HG03108 (cell line): ENCODE results near the gene RITA1.
"Not testable (repeated sequence)": the region's sequence is repeated elsewhere in the genome, so short reads cannot be mapped to it uniquely, and the experiment has no call there.

Experiments used
- ATAC-seq: cut with Tn5 transposase; IDR thresholded peaks from one replicate; pipeline ENCODE4 v1.9.1; 2021; ENCODE audit warnings: moderate library complexity; ENCODE audit not compliant: unreplicated experiment

Gene RITA1

DNA sequence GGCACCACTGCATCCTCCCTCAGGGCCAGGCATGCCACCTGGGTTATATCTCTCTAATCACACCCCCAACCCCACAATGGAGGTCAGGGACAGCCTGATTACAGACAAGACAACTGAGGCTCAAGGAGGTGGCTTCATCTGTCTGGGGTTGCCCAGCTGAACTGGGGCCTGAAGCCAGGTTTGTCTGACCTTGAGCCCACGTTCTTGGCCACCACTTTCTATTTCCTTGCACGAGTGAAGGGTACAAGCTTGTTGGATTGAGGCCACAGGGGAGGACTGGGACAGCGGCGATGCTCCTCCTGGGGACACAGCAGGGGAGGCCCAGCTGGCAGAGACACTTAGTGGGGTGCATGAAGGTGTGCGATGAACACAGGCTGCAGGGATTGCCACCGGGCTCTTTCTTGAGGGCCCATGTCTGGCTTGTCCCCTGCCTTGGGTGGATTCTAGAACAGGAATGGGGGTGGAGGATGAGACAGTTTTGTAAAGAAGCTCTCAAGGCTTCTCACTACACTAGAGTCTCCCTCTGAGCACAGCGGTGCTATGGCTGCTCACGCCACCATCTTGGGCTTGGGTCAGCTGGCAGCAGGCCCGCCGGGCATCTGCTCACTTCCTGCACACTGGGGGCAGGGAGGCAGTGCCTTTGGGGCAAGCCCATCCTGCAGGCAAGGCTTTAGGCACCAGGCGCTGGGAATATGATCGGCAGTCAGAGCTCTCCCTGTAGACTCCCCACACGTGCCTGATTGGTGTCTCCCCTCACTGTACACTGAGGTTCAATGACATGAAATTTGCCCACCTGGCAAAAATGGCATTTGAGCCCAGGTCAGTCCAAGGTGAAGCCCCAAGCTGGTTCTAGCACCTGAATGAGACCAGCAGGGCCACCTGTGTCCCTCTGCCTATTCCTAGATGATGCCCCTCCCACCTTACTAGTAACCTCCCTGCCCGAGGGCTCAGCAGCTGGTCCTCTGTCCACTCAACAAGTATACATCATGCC lies 16.0 kb downstream of the RITA1 start:
- ATAC-seq = no peak

DNA sequence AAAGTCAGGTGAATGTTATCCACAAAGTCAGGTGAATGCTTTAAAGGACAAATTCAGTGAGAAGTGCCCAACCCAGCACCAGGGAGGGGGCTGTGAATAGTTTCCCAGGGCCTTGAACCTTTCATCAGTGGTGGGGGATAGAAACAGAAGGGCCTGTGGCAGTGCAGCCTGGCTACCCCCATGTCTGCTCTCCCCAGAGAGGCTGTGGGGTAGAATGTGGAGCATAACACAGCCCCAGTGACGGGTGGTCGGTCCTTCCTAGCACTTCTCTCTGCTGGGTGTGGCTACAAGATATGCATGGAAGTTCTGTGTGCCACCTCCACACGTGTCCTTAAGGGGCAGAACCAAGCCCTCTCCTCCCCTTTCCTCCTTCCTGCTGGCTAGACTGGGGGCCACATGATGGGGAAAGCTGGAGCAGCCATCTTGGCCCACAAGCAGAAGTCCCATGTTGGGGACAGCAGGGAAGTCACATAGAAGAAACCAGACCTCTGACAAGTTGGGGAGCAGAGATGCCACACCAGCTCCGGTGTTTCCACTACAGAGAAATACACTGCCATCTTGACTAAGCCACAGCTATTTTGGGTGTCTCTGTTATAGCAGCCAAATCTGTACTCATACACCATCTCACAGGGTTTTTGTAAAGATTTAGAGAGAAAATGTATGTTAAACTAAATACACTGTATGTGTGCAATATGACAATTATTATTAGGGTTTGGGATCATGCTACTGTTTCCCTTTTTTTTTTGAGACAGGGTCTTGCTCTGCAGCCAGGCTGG lies 17.0 kb downstream of the RITA1 start:
- ATAC-seq = no peak

DNA sequence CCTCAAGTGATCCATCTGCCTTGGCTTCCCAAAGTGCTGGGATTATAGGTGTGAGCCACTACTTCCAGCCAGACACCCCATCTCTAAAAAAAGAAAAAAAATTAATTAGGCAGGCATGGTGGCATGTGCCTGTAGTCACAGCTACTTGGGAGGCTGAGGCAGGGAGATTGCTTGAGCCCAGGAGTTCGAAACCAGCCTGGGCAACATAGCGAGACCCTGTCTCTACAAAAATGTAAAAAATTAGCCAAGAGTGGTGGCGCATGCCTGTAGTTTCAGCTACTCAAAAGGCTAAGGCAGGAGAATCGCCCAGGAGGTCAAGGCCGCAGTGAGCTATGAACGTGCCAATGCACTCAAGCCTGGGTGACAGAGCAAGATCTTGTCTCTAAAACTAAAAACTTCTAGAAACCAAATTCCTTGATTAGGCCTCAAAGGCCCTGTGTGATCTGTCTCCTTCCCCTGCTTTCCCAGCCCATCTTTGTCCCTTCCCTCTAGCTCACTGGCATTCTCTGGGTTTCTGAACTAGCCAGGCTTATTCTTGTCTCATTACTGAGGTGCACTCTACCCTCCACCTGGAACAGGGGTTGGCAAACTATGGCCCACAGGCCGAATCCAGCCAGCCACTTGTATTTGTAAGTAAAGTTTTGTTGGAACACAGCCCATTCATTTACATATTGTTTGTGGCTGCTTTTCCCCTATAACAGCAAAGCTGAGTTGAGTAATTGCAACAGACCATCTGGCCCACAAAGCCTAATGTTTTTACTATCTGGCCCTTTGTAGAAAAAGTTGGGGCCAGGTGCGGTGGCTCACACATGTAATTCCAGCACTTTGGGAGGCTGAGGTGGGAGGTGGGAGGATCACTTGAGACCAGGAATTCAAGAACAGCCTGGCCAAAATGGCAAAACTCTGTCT lies 18.6 kb downstream of the RITA1 start:
- ATAC-seq = no peak

DNA sequence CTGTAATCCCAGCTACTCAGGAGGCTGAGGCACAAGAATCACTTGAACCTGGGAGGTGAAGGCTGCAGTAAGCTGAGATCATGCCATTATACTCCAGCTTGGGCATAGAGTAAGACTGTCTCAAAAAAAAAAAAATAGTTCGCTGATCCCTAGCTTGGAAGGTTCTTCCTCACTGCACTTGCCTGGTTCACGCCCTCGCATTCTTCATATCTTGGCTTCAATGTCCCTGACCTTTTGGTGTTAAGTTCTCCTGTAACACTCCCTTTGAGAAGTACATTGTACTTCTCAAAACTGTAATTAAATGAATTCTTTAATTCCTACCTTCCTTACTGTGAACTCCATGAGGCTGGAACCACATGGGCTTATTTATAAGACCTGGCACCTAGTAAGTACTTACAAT lies 19.3 kb downstream of the RITA1 start:
- ATAC-seq = no peak

DNA sequence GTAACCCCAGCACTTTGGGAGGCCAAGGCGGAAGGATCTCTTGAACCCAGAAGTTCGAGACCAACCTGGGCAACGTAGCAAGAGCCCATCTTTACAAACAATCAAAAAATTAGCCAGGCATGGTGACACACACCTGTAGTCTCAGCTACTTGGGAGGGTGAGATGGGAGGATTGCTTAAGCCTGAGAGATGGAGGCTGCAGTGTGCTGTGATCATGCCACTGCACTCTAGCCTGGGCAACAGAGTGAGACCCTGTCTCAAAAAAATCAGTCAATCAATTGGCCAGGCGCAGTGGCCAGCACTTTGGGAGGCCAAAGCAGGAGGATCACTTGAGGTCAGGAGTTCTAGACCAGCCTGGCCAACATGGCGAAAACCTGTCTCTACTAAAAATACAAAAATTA lies 21.3 kb downstream of the RITA1 start:
- ATAC-seq = not testable (repeated sequence)

DNA sequence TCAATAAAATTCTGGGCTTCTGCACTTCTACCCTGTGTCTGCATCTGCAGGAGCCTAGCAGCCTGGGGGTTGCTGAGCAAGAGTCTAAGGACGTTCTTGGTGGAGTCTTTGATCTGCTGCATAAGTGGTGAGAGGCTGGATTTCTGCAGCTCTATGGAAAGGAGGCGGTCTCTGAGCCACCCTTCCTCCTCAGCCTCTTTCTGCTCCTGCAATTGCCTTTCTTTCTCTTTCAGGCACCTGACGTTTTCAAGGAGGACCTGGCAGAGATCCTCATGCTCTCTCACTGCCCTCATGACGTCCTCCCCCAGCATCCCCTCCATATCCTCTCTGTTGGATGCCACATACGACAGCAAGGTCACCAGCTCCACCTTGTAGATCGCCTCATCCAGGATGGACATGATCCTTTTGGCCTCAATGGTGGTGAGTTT lies 22.1 kb downstream of the RITA1 start:
- ATAC-seq = peak; percentile 5

DNA sequence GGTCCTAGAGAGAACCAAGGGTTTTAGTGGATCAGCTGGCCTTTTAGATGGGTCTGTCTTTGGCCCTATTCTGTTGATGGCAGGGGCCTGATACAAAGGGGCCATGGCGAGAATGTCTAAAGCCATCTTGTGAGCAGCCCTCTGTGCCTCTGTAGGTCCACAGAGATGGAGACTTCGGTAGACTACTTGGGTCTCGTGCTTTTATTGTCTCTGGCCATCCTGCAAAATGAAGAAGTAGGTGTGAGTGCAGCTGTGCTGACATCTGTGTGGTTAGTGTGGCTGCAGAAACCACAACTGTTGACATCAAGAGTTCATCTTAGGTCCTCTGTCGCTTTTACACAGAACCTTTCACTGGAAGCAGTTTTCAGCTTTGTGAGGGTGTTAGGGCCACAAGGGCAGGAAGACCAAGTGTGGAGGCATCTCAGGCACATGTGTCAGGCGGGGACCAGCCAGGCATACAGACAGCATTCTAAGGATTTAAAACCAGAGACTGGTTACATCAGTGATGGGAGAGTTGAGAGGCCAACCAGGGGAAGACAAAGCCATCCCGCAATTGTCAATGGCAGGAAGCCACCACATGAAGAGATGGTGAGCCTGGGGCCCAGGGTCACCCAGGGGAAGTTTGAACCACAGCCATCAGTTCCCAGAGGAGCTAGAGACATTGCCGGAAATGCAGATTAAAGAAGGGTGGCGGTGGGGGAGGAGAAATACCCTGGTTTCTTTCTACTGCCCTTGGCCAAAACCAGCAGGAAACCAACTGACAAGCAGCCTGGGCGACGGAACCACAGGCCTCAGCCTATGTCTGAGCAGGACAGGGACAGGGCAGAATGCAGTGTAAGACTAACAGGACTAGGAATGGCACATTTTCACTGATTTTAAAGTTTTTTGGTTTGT lies 22.8 kb downstream of the RITA1 start:
- ATAC-seq = peak; percentile 68

DNA sequence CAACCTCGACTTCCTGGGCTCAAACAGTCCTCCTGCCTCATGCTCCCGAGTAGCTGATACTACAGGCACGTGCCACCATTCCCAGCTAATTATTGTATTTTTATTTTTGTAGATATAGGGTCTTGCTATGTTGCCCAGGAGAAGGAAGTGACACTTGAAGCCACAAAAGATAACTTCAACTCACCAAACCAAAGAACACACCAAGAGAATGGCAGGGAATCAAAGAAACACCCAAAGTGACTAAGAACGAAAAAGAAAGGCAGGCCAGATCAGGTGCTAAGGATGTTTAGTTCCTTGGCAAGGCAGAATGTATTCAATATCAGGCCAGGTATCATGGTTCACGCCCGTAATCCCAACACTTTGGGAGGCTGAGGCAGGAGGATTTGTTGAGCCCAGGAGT lies 25.6 kb downstream of the RITA1 start:
- no peak for ATAC-seq

DNA sequence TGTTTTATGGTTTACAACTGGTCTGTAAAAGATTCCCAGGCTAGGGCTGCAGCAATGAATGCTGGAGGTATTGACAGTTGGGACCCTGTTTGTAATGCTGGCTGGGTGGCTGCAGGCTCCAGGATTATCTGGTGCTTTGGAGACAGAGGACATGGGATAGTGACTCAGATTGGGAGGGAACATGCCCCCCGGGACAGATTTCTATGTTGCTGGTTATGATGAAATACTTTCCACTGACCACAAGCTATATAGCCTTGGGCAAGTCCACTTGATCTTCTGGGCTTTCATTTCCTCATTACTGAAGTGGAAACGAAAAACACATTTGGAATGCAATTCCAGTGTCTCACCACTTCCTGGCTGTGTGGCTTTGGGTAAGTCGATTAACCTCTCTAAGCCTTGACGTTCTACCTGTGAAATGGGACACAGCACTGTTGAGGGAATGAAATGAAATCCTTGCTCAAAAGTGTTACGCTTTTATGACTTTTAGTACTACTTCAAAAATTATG lies 29.4 kb downstream of the RITA1 start:
- ATAC-seq = peak; percentile 57

DNA sequence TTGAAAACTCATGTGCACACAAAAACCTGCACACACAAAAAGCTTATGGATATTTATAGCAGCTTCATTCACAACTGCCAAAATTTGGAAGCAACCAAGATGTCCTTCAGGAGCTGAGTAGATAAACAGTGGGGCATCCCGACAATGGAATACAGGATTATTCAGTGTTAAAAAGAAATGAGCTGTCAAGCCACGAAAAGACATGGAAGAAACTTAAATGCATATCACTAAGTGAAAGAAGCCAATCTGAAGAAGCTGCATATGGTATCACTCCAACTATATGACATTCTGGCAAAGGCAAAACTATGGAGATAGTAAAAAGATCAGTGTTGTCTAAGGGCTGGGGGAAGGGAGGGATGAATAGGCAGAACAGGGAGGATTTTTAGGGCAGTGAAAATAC lies 30.5 kb downstream of the RITA1 start:
- no peak for ATAC-seq

DNA sequence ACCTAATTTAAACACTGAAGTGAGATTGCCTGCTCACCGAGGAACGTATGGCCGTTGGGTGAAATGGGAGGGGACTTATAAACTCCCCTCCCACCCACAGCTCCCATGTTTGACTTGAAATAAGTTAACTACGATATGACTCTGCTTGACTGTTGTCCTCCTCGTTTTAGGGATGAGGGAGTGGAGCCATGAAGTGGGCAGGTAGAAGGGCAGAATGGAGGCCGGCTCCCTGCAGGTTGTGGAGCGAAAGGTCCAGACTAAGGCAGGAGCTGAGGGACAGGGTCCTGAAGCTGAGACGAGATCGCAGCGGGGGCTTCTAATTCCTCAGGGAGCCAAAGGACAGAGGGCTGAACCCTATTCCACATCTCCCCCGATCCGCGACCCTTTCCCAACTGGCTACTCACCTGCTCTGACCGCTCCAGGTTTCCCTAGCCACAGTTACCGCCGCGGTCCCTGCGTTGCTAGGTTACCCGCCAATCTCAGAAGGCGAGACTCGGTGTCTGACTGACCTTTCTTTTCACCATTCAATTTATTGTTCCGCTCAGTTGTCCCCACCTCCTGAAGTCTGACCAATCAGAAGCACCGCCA lies 35.2 kb downstream of the RITA1 start:
- no peak for ATAC-seq

DNA sequence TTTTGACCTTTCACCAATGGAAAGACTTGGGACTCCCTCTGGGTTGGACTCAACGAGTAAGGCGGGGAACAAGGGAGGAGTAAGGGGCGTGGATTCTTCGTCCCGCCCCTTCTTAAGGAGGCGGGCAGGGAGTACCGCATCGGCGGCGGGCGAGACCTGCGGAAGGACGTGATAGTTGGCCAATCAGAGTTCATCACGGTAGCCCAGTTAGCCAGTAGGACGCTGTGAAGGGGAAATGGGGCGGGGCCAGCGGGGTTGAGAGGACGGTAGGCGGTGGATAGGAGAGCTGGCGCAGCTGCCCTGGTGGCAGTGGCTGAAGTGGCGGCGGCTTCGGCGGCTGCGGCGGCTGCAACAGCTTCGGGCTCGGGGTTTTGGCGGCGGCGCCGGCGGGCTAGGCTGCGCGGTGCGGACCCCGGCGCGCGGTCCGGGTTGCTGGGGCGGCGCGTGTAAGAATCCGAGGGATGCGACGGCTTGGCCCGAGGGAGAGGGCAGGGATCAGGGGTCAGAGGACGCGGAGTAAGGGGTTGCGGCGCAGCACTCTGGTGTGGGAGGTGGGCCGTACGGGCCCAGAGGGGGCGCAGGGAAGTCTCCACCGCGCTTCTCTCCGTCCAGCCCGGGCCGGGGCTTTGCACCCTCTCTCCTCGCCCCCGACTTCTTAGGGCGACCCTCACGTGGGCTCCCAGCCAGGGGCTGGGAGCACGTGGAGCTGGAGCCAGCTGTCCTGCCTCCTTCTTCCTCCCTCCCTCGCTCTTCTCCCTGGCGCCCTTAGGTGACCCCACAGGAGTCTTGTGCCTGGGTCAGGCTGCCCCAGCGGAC lies 35.9 kb downstream of the RITA1 start, which contains the start of gene TPCN1:
Gene TPCN1 (plus strand): TSS at position 284 of the 816 bp plus-strand sequence. CDS start 5,389 bp downstream, outside the sequence.
- ATAC-seq = peak; percentile 86

DNA sequence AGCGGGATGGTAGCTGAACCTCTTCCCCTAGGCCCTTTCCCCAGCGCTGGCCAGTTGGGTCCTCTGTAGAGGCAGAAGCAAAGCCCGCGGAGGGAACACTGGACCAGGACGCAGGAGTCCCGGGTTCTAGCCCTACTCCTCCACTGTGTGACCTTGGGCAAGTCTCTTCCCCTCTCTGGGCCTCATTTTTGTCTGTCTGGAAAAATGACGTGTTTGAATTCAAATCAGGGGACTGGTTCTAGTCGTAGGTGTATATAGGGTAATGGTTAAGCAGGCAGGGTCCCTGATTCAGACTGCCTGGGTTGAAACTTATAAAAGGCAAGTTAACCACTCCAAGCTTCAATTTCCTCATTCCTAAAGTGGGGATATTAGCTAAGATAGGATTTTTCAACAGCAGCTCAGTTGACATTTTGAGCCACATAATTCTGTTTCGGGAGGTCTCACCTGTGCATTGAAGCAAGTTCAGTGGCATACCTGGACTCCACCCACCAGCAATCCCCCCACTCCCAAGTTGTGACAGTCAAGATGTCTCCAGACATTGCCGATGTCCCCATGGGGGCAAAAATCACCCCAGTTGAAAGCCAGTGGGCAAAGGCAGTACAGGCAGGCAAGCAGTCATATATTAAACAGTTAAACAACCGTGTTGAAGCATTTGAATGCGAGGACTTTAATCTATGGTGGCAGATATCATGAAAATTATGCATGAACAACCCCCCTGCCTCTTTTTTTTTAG lies 36.6 kb downstream of the RITA1 start:
- no peak for ATAC-seq

DNA sequence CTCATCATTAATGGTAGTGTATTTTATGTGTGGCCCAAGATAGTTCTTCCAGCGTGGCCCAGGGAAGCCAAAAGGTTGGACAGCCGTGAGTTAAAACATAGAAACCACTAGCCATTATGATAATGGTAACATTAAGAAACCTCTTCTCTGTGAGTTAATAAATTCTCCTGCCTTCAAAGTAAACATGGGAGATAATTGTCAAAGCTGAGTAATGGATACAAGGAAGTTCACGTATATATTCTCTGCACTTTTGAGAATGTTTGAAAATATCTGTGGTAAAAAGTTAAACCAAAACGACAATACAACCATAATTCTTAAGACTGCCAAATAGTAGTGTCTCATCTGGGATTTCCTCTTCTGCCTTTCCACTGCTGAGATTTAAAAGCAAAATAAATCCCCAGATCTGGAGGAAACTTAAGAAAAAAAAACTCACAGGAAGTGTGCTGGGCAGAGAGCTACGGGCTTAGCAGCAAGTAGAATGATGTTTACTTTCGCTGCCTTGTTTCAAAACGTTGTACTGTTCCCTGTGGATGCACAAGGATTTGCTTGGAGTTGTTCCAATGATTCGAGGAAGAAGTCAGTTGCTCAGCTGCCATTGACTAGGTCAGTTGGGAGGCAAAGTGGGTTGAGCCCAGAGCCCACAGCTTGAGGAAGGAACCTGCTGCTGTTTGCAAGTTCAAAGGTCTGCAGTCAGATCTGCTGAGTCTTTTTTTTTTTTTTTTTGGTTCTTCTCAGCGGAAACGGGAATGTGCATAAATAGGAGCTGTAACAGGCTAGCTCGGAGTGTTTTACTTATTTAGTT lies 37.4 kb downstream of the RITA1 start:
- no peak for ATAC-seq

DNA sequence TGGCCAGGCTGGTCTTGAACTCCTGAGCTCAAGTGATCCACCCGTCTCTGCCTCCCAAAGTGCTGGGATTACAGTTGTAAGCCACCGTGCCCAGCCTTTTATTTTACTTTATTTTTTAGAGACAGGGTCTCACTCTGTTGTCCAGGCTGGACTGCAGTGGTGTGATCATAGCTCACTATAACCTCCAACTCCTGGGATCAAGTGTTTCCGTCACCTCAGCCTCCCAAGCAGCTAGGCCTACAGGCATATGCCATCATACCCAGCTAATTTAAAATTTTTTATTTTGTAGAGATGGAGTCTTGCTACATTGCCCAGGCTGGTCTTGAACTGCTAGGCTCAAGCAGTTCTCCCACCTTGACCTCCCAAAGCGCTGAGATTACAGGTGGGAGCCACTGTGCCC lies 39.4 kb downstream of the RITA1 start:
- no peak for ATAC-seq

DNA sequence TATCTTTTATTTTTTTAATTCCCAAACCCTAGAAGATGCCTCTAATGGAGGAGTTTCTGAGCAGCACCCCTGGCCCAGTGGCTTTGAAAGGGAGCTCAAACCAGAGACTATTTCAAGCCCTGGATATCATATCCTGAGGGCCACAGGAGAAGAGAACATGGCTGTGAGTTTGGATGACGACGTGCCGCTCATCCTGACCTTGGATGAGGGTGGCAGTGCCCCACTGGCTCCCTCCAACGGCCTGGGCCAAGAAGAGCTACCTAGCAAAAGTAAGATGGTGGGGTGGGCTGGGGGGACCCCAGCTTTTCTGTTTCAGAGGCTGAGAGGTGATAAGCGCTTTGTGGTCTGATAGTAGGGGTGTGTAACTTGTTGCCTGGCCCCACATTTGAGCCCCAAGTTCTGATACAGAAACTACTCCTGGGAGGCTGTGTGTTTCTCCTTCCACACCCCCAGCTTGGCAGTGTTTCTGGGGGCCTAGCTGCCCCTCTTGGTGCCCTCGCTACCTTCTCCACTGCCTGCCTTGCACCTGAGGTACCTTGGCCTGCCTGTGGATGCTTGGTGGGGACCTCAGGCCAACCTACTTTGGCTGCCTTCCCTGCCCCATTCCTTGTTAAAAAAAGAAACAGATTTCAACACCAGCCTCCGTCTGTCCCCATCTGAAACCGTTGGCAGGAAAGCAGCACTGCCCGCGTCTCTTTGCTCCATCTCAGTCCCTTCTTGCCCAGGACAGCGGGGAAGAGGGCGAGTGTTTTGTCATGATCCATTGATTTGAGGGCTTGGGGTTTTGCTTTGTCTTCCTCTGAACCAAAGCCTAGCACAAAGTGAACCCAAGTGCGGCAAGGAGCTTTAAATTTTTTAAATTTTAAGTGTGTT lies 41.4 kb downstream of the RITA1 start:
- ATAC-seq = no peak
